Neural progenitor cell (in vitro differentiated cells): Measurements from ENCODE around the gene KIF2C. TPM values are rescaled to one million over a fixed set of nuclear protein-coding genes. Genes with fewer than 3 reads are reported as not detected.

Source experiments
- DNase-seq: peaks from one replicate; pipeline ENCODE4 v3.0.0-alpha.2; 2016; ENCODE audit warnings: low spot score
- H2AFZ ChIP-seq: fragments of 200-600 bp; sonication (generic); replicated peaks from 2 replicates; pipeline ENCODE4 v1.6.1; 2016; ENCODE audit warnings: antibody characterized with exemption
- H3F3A ChIP-seq: fragments of 200-600 bp; sonication (generic); 2 replicates; pipeline ENCODE4 v1.6.1; 2016; ENCODE audit warnings: antibody characterized with exemption, low read depth
- H3K27ac ChIP-seq: fragments of 200-600 bp; sonication (generic); 2 replicates; pipeline ENCODE4 v1.5.1; 2016; ENCODE audit warnings: mild to moderate bottlenecking
- H3K27me3 ChIP-seq: fragments of 200-600 bp; sonication (generic); 2 replicates; pipeline ENCODE4 v1.6.1; 2016; ENCODE audit warnings: mild to moderate bottlenecking, moderate library complexity
- H3K36me3 ChIP-seq: fragments of 200-600 bp; sonication (generic); 2 replicates; pipeline ENCODE4 v1.5.1; 2016
- H3K4me1 ChIP-seq: fragments of 200-600 bp; sonication (generic); 2 replicates; pipeline ENCODE4 v1.6.1; 2016; ENCODE audit warnings: mixed run types
- H3K4me2 ChIP-seq: fragments of 200-600 bp; sonication (generic); 2 replicates; pipeline ENCODE4 v1.6.1; 2016
- H3K4me3 ChIP-seq: fragments of 200-600 bp; sonication (generic); 2 replicates; pipeline ENCODE4 v1.5.1; 2016
- H3K79me2 ChIP-seq: fragments of 200-600 bp; sonication (generic); 2 replicates; pipeline ENCODE4 v1.6.1; 2016; ENCODE audit warnings: low read depth
- H3K9ac ChIP-seq: fragments of 200-600 bp; sonication (generic); 2 replicates; pipeline ENCODE4 v1.6.1; 2016
- H3K9me3 ChIP-seq: fragments of 200-600 bp; sonication (generic); 2 replicates; pipeline ENCODE4 v1.5.1; 2016; ENCODE audit warnings: low read depth
- H4K20me1 ChIP-seq: fragments of 200-600 bp; sonication (generic); 2 replicates; pipeline ENCODE4 v1.6.1; 2016; ENCODE audit warnings: low read depth
- H3K27ac Mint-ChIP-seq: 3 replicates; pipeline ENCODE4 v1.8.0; 2021; ENCODE audit warnings: mixed read lengths
- H3K27me3 Mint-ChIP-seq: 2 replicates; pipeline ENCODE4 v1.8.0; 2022; ENCODE audit warnings: low read depth, mild to moderate bottlenecking, inconsistent platforms, moderate library complexity, mixed read lengths; ENCODE audit not compliant: insufficient read depth
- H3K36me3 Mint-ChIP-seq: 3 replicates; pipeline ENCODE4 v1.8.0; 2021; ENCODE audit warnings: mixed read lengths
- H3K4me1 Mint-ChIP-seq: 3 replicates; pipeline ENCODE4 v1.8.0; 2021; ENCODE audit warnings: mixed read lengths
- H3K4me3 Mint-ChIP-seq: 3 replicates; pipeline ENCODE4 v1.8.0; 2021; ENCODE audit warnings: mild to moderate bottlenecking, moderate library complexity, mixed read lengths
- H3K9me3 Mint-ChIP-seq: 3 replicates; pipeline ENCODE4 v1.8.0; 2020; ENCODE audit warnings: mixed read lengths
- CTCF ChIP-seq: fragments of 200-600 bp; sonication (generic); IDR thresholded peaks from 2 replicates; pipeline ENCODE4 v1.5.1; 2017; ENCODE audit warnings: antibody characterized with exemption, mild to moderate bottlenecking
- EZH2 ChIP-seq: fragments of 200-600 bp; sonication (generic); IDR thresholded peaks from 2 replicates; pipeline ENCODE4 v1.6.1; 2017; ENCODE audit warnings: antibody characterized with exemption, mild to moderate bottlenecking, moderate library complexity
- EZH2phosphoT487 ChIP-seq: fragments of 200-600 bp; sonication (generic); IDR thresholded peaks from 2 replicates; pipeline ENCODE4 v1.6.1; 2017; ENCODE audit warnings: antibody characterized with exemption
- total RNA-seq: library from RNA; depleted of rRNA; stranded (reverse); fragments of >200 nt; gene quantifications from 2 replicates; pipeline ENCODE4 v1.2.3, GENCODE V29; 2015; ENCODE audit warnings: low replicate concordance

Gene KIF2C
- total RNA-seq, 1 donor from 2014 or later: 133 TPM

GRCh38 chr1:44799770-44800584 lies 60.3 kb downstream of the KIF2C start, which contains the start of gene PLK3:
PLK3 (plus strand) TSS chr1:44800377; CDS start chr1:44800464, 87 bp downstream.
- peaks cover 29% of the 10 kb centered on the region for H3K4me1 ChIP-seq
- DNase-seq: peak; percentile 98
- H3K9me3 Mint-ChIP-seq: no peaks in the 10 kb centered on the region
- no peaks in the 10 kb centered on the region for H3K9me3 ChIP-seq
- no peak within 1 kb of the TSS for H3K9ac ChIP-seq
- peaks cover 30% of the 10 kb centered on the region for H3F3A ChIP-seq
- peaks cover 26% of the 10 kb centered on the region for H3K4me1 Mint-ChIP-seq
- H4K20me1 ChIP-seq: peaks cover 14% of the 10 kb centered on the region
- H3K27me3 Mint-ChIP-seq: peaks cover 8% of the 10 kb centered on the region
- H3K4me3 Mint-ChIP-seq: peak within 1 kb of the TSS; percentile 92
- peak within 1 kb of the TSS; percentile 83 for H2AFZ ChIP-seq
- peaks cover 3% of the 10 kb centered on the region for H3K36me3 Mint-ChIP-seq
- H3K36me3 ChIP-seq: no peaks in the 10 kb centered on the region
- peak within 1 kb of the TSS; percentile 82 for H3K27ac ChIP-seq
- peaks cover 9% of the 10 kb centered on the region for H3K27me3 ChIP-seq
- TF ChIP-seq EZH2phosphoT487 (no peak), CTCF (peak; percentile 81)
- H3K4me2 ChIP-seq: peak within 1 kb of the TSS; percentile 97
- H3K4me3 ChIP-seq: peak within 1 kb of the TSS; percentile 75
- H3K27ac Mint-ChIP-seq: peak within 1 kb of the TSS; percentile 98
- no peaks in the 10 kb centered on the region for H3K79me2 ChIP-seq

- DNase-seq: no peak
- H3K9me3 ChIP-seq: no peaks in the 10 kb centered on the region
- Mint-ChIP-seq H3K4me3 (peak overlapping the region; percentile 90), H3K27ac (peak overlapping the region; percentile 12), H3K9me3 (no peaks in the 10 kb centered on the region), H3K36me3 (peaks cover 9% of the 10 kb centered on the region), H3K27me3 (peaks cover 9% of the 10 kb centered on the region), H3K4me1 (peaks cover 30% of the 10 kb centered on the region)
- peaks cover 29% of the 10 kb centered on the region for H3K4me1 ChIP-seq
- TF ChIP-seq EZH2 (no peak), CTCF (no peak), EZH2phosphoT487 (no peak)
- H3K4me2 ChIP-seq: peak overlapping the region; percentile 57
- no peak overlapping the region for H2AFZ ChIP-seq
- no peaks in the 10 kb centered on the region for H3K79me2 ChIP-seq
- H4K20me1 ChIP-seq: peaks cover 14% of the 10 kb centered on the region
- no peak overlapping the region for H3K27ac ChIP-seq
- no peaks in the 10 kb centered on the region for H3K36me3 ChIP-seq
- H3K9ac ChIP-seq: no peak overlapping the region
- H3F3A ChIP-seq: peaks cover 26% of the 10 kb centered on the region
- no peak overlapping the region for H3K4me3 ChIP-seq
- peaks cover 9% of the 10 kb centered on the region for H3K27me3 ChIP-seq
Measured at GRCh38 chr1:44801491-44802305, 62.1 kb downstream of the KIF2C start.

- no peaks in the 10 kb centered on the region for H3K79me2 ChIP-seq
- H2AFZ ChIP-seq: no peak overlapping the region
- H3K9me3 ChIP-seq: no peaks in the 10 kb centered on the region
- peaks cover 29% of the 10 kb centered on the region for H3F3A ChIP-seq
- peaks cover 9% of the 10 kb centered on the region for H3K36me3 Mint-ChIP-seq
- peaks cover 14% of the 10 kb centered on the region for H4K20me1 ChIP-seq
- no peak overlapping the region for H3K4me3 ChIP-seq
- peaks cover 9% of the 10 kb centered on the region for H3K27me3 ChIP-seq
- H3K36me3 ChIP-seq: no peaks in the 10 kb centered on the region
- H3K27ac ChIP-seq: no peak overlapping the region
- peak overlapping the region; percentile 70 for H3K4me3 Mint-ChIP-seq
- peak; percentile 86 for DNase-seq
- no peak for TF ChIP-seq EZH2
- no peak for TF ChIP-seq CTCF
- TF ChIP-seq EZH2phosphoT487: no peak
- H3K27me3 Mint-ChIP-seq: peaks cover 17% of the 10 kb centered on the region
- no peak overlapping the region for H3K9ac ChIP-seq
- peak overlapping the region; percentile 46 for H3K27ac Mint-ChIP-seq
- peaks cover 35% of the 10 kb centered on the region for H3K4me1 ChIP-seq
- H3K4me2 ChIP-seq: peak overlapping the region; percentile 57
- no peaks in the 10 kb centered on the region for H3K9me3 Mint-ChIP-seq
- peaks cover 38% of the 10 kb centered on the region for H3K4me1 Mint-ChIP-seq
Measured at GRCh38 chr1:44802306-44803061, 62.8 kb downstream of the KIF2C start.
